ENCODE data around the gene SPI1.

Gene SPI1

GRCh38 chr11:47392546-47393162 is 14.3 kb upstream of the SPI1 start:
- Histone ChIP-seq H3K4me3 (IDR thresholded peaks at IDR 0.05; ENCODE audit: insufficient read depth, low read depth, low read length) (no peak overlapping the region), H3K27me3 (ENCODE audit: insufficient read depth, low read depth) (no peaks in the 10 kb centered on the region), H3K4me1 (ENCODE audit: low read depth, poor library complexity, severe bottlenecking) (peaks cover 21% of the 10 kb centered on the region), H3K4me2 (0 out of 2 replicates have a peak overlapping the region, but pooled peaks have one; percentile 69), H3K36me3 (ENCODE audit: insufficient read depth) (no peaks in the 10 kb centered on the region), H2AFZ (ENCODE audit: low read depth) (peak overlapping the region; percentile 83; the same call in 1 of the 2 replicates), H3K9ac (peak overlapping the region; percentile 19; the same call in 1 of the 2 replicates), H3K79me2 (ENCODE audit: insufficient read depth, low read depth) (no peaks in the 10 kb centered on the region), H3K27ac (peak overlapping the region; percentile 37; the same call in 1 of the 2 replicates), H4K20me1 (ENCODE audit: insufficient read depth) (no peaks in the 10 kb centered on the region)
- no peak for TF ChIP-seq CTCF (conservative IDR thresholded peaks at IDR 0.05; ENCODE audit: low read depth, low read length)

- TF ChIP-seq CTCF (conservative IDR thresholded peaks at IDR 0.05; ENCODE audit: low read depth, low read length), result no peak
- Histone ChIP-seq H3K9ac (no peak overlapping the region), H2AFZ (ENCODE audit: low read depth) (no peak overlapping the region)
These were observed 13.5 kb upstream of the SPI1 start for GRCh38 chr11:47391711-47392432.

GRCh38 chr11:47391077-47391583 is 12.8 kb upstream of the SPI1 start:
- H3K4me2 ChIP-seq, result no peak overlapping the region
- peaks cover 21% of the 10 kb centered on the region for H3K4me1 ChIP-seq (ENCODE audit: low read depth, poor library complexity, severe bottlenecking)
- no peak for TF ChIP-seq CTCF (conservative IDR thresholded peaks at IDR 0.05; ENCODE audit: low read depth, low read length)
- no peaks in the 10 kb centered on the region for H3K27me3 ChIP-seq (ENCODE audit: insufficient read depth, low read depth)
- H4K20me1 ChIP-seq (ENCODE audit: insufficient read depth), result no peaks in the 10 kb centered on the region
- no peak overlapping the region for H3K27ac ChIP-seq
- no peak overlapping the region for H2AFZ ChIP-seq (ENCODE audit: low read depth)
- H3K4me3 ChIP-seq (IDR thresholded peaks at IDR 0.05; ENCODE audit: insufficient read depth, low read depth, low read length), result no peak overlapping the region
- H3K79me2 ChIP-seq (ENCODE audit: insufficient read depth, low read depth), result no peaks in the 10 kb centered on the region
- no peaks in the 10 kb centered on the region for H3K36me3 ChIP-seq (ENCODE audit: insufficient read depth)
- no peak overlapping the region for H3K9ac ChIP-seq

More at GRCh38 chr11:47391711-47392432, 13.5 kb upstream of the SPI1 start:
- Histone ChIP-seq H3K4me3 (IDR thresholded peaks at IDR 0.05; ENCODE audit: insufficient read depth, low read depth, low read length) (no peak overlapping the region), H3K4me1 (ENCODE audit: low read depth, poor library complexity, severe bottlenecking) (peaks cover 21% of the 10 kb centered on the region), H3K79me2 (ENCODE audit: insufficient read depth, low read depth) (no peaks in the 10 kb centered on the region), H3K36me3 (ENCODE audit: insufficient read depth) (no peaks in the 10 kb centered on the region), H3K4me2 (no peak overlapping the region), H3K27ac (no peak overlapping the region), H4K20me1 (ENCODE audit: insufficient read depth) (no peaks in the 10 kb centered on the region), H3K27me3 (ENCODE audit: insufficient read depth, low read depth) (no peaks in the 10 kb centered on the region)

- H3K36me3 ChIP-seq (ENCODE audit: insufficient read depth), result no peaks in the 10 kb centered on the region
- peaks cover 21% of the 10 kb centered on the region for H3K4me1 ChIP-seq (ENCODE audit: low read depth, poor library complexity, severe bottlenecking)
- no peak for TF ChIP-seq CTCF (conservative IDR thresholded peaks at IDR 0.05; ENCODE audit: low read depth, low read length)
- no peaks in the 10 kb centered on the region for H3K79me2 ChIP-seq (ENCODE audit: insufficient read depth, low read depth)
- no peaks in the 10 kb centered on the region for H3K27me3 ChIP-seq (ENCODE audit: insufficient read depth, low read depth)
- no peak overlapping the region for H2AFZ ChIP-seq (ENCODE audit: low read depth)
- no peak overlapping the region for H3K4me3 ChIP-seq (IDR thresholded peaks at IDR 0.05; ENCODE audit: insufficient read depth, low read depth, low read length)
- H3K9ac ChIP-seq, result no peak overlapping the region
- H3K27ac ChIP-seq, result no peak overlapping the region
- H3K4me2 ChIP-seq, result no peak overlapping the region
- no peaks in the 10 kb centered on the region for H4K20me1 ChIP-seq (ENCODE audit: insufficient read depth)
These were observed 12.0 kb upstream of the SPI1 start for GRCh38 chr11:47390422-47390760.

Data from KMS-11 (cell line).